GM13977 (cell line): Measurements from ENCODE around the gene KSR1.
A peak's percentile ranks its signal among the peaks of the same experiment; 100 is the strongest.

Experiments used
- DNase-seq: peaks from one replicate; pipeline ENCODE4 v3.0.0; 2012; ENCODE audit warnings: low spot score
- CTCF ChIP-seq: IDR thresholded peaks from 2 replicates; pipeline ENCODE4 v1.5.1; 2012; ENCODE audit warnings: mild to moderate bottlenecking, control low read depth; ENCODE audit not compliant: insufficient read depth; ENCODE audit errors: extremely low read depth, missing control alignments
- in situ Hi-C: fragments of 300-500 bp; cut with MboI; formaldehyde crosslinking; loops from one replicate; pipeline ENCODE4 v1.12.0; 2022; ENCODE audit warnings: low sequenced_read_pairs, low pct_unique_long_range_greater_than_20kb, mixed read lengths, inconsistent platforms; ENCODE audit not compliant: unreplicated experiment

KSR1 gene

GRCh38 chr17:27454089-27454488, 2.2 kb upstream of the KSR1 start:
- TF ChIP-seq CTCF = no peak
- in situ Hi-C loops = loop anchor here (10.0 kb wide), 1 partner anchor 79 kb away; no protein-coding TSS in a partner anchor
- no peak for DNase-seq

- no peak for DNase-seq
- no peak for TF ChIP-seq CTCF
- in situ Hi-C loops = loop anchor here (10.0 kb wide), 1 partner anchor 81 kb away; no protein-coding TSS in a partner anchor
Observed at GRCh38 chr17:27455236-27455913, 873 bp upstream of the KSR1 start.

- in situ Hi-C loops = loop anchor here (10.0 kb wide), 1 partner anchor 82 kb away; no protein-coding TSS in a partner anchor
- no peak for TF ChIP-seq CTCF
- DNase-seq = peak; percentile 39
Observed at GRCh38 chr17:27456681-27457359, 572 bp downstream of the KSR1 start.

- DNase-seq = no peak
- TF ChIP-seq CTCF = no peak
- in situ Hi-C loops = loop anchor here (10.0 kb wide), 1 partner anchor 83 kb away; no protein-coding TSS in a partner anchor
Observed at GRCh38 chr17:27457360-27457715, 1.1 kb downstream of the KSR1 start.

- in situ Hi-C loops = loop anchor here (10.0 kb wide), 1 partner anchor 83 kb away; no protein-coding TSS in a partner anchor
- DNase-seq = peak; percentile 60
- peak; percentile 3 for TF ChIP-seq CTCF
Observed at GRCh38 chr17:27457731-27458523, 1.7 kb downstream of the KSR1 start.

GRCh38 chr17:27458524-27458908, 2.3 kb downstream of the KSR1 start:
- no peak for TF ChIP-seq CTCF
- DNase-seq = no peak
- in situ Hi-C loops = loop anchor here (10.0 kb wide), 1 partner anchor 84 kb away; no protein-coding TSS in a partner anchor
